Measurements from ENCODE around the gene C3.
"Not testable (repeated sequence)": the region's sequence is repeated elsewhere in the genome, so short reads cannot be mapped to it uniquely, and the experiment has no call there.

Gene C3

DNA sequence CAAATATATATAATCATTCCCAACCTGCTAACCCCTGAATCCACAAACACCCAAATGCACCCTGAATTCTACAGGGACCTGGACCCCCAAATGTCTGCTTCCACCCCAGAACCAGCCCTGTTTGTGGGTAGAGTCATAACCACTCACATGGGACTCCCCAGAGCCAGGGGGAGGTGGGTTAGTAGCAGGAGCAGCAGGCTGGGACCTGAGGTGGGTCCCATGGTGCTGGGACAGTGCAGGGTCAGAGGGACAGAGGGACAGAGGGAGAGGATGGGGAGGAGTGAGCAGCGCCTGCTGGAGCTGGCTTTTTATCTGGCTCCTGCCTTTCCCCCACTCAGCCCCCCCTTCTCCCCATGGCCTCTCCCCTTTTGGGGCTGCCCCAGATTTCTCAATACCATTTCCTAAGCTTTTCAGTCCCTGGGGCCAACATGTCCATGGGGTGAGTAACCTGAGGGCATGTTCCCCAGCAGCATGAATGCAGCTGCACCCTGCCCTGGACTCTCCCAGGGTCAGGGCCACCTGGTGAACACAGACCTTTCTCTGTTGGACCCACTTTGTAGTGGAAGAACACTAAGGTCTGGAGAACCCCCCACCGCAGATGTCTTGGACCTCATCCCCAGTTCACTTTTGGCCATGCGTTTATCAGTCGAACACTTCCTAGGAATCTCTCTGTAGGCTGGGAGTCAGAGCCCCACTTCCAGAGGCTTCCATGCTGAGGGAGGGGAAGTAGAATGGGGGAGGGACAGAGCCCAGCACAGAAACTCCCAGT is at the start of gene C3:
Gene C3 (minus strand): TSS at position 282 of the 769 bp plus-strand sequence. CDS start 61 bp downstream, at position 221.
- no peak for DNase-seq

GRCh38 chr19:6769006-6769619 is 48.7 kb upstream of the C3 start:
- no peak for DNase-seq

DNA sequence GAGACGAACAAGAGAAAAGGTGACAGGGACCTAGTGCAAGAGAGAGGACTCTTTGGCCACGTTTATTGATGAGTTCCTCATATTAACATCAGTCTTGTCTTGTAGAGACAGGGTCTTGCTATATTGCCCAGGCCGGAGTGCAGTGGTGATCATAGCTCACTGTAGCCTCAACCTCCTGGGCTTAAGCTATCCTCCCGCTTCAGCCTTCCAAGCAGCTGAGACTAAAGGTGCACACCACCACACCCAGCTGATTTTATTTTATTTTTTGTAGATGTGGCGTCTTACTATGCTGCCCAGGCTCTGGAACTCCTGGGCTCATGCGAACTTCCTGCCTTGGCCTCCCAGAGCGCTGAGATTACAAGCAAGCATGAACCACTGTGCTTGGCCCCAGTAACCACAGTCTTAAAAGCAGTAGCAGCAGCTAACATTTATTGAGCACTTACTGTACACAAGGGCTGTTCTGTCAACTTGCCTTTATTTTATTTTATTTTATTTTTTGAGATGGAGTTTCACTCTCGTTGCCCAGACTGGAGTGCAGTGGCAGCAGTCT is 47.9 kb upstream of the C3 start:
- no peak for DNase-seq

- DNase-seq = peak; percentile 93
These were observed 47.1 kb upstream of the C3 start, which contains the start of gene SH2D3A for GRCh38 chr19:6767357-6768235. Gene SH2D3A, minus strand, starts transcription at chr19:6767435. Its CDS starts 3,687 bp downstream, at chr19:6763748.

- DNase-seq = no peak
These were observed 46.6 kb upstream of the C3 start for GRCh38 chr19:6767081-6767356.

DNA sequence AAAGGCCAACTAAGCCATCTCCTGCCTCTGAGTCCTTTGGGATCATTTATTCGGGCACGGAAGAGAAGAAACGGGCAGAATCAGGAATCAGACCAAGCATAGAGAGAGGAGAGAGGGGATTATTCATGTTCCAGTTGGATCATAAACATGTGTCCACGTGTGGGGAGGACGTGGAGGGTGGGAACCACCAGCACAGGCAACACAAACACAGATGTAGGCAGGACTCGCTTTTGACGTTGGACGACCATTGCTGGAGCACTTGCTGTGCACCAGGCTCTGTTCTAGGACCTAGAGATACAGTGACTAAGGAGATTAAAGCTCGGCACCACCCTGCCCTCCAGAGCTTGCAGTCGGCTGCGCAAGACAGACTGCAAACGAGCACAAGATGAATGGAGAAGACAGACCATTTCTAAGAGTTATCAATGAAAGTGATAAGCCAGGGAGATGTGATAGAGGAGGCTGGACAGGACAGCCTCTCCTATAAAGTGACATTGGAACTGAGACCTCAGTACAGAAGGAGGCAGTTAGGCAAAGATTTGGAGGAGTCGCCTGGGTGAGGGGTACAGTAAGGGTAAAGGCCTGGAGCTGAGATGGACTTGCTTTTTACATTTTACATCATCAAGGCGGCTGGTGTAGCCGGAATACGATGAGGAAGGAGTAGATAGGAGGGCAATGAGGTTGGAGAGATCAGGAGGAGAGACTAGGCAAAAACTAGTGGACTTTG is 46.1 kb upstream of the C3 start:
- no peak for DNase-seq

GRCh38 chr19:6765738-6766356 is 45.4 kb upstream of the C3 start:
- no peak for DNase-seq

DNA sequence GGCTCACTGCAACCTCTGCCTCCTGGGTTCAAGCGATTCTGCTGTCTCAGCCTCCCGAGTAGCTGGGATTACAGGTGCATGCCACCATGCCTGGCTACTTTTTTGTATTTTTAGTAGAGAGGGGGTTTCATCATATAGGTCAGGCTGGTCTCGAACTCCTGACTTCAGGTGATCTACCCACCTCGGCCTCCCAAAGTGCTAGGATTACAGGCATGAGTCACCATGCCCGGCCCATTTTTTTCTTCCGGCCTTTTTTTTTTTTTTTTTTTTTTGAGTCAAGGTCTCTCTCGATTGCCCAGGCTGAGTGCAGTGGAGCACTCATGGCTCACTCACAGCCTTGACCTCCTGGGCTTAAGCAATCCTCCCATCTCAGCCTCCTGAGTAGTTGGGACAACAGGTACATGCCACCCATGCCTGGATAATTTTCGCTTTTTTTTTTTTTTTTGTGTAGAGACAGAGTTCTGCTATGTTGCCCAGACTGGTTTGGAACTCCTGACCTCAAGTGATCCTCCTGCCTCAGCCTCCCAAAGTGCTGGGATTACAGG is 41.9 kb upstream of the C3 start:
- not testable (repeated sequence) for DNase-seq

DNA sequence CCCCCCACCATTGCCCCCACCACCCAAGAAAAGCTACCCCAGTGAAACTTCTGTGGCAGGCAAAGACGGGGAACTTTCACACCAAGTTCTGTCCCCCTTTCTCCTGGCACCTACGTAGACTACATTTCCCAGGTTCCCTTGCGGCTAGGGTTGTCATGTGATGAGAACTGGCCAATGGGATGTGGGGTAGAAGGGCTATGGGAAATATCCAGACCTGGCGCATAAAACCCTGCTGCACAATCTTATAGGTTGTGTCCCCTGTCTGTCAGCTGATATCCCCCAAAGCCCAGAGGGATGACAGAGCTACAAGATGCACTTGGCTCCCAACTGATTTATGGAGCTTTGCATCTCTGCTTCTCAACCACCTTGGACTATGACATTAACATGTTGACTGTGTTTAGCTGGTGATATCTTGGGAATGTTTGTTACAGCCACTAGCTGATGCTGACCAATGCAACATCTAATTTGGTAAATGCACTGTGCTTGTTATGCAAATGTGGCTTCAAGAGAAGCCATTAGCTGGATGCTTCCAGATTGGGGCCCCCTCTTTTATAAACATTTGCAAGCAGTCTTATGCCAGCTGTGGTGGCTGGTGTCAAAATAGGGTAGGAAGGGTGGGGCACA is 40.7 kb upstream of the C3 start:
- DNase-seq = no peak

- DNase-seq = no peak
These were observed 40.2 kb upstream of the C3 start for GRCh38 chr19:6760606-6761005.

- DNase-seq = no peak
These were observed 34.4 kb upstream of the C3 start for GRCh38 chr19:6754653-6755463.

DNA sequence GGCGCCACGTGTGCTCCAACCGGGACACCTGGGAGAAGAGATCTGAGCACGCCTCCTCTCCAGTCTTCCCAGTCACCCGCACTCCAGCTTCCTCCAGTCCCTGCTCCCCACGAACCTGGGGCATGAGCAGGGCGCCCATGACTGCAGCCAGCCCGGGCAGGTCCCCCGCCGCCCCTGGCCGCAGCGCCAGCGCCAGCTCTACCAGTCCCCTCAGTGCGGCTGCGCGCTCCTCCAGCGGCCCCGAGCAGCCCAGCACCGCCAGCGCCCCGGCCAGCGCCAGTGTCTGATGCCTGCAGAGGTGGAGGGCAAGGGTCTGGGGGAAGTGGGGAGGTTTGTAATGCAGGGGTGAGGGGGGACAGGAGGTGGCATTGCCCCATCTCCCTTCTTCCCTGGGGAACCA is 33.7 kb upstream of the C3 start:
- DNase-seq = no peak

DNA sequence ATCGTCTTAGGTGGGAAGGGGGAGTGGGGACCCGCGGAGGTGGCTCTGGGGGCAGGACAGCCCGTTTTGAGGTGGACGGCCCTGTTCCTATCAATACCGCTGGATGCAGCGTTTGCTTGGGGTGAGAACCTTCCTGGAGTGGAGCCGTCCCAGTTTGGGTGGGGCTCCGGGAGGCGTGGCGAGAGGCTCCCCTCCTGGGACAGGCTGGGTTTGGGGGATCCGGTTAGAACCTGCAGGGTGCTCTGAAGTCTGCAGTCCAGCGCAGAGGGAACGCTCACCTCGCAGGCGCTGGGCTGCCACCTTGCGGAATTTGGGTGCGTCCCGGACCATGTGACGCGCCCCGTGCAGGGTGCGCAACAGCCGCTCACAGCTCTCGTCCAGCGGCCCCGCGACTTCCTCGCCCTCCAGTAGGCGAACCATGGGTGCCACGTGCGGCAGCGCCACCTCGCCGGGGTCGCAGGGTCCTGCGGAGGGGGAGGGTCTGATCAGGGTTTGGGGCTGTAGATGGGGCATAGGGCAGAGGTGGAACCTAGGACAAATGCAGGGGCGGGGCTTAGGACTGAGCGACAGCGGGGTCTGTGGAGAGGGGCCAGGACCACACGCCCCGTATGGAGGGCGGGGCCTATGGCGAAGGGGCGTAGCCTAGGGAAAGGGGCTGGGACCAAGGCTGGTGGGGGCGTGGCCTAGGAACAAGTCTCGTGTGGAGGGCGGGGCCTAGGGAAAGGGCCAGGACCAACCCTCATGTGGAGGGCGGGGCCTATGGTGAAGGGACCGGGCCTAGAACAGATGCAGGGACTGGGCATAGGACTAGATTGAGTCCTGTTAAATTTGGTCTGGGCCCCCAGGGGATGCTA is 33.0 kb upstream of the C3 start:
- DNase-seq = peak; percentile 84

- DNase-seq = no peak
These were observed 32.1 kb upstream of the C3 start for GRCh38 chr19:6752256-6753177.

DNA sequence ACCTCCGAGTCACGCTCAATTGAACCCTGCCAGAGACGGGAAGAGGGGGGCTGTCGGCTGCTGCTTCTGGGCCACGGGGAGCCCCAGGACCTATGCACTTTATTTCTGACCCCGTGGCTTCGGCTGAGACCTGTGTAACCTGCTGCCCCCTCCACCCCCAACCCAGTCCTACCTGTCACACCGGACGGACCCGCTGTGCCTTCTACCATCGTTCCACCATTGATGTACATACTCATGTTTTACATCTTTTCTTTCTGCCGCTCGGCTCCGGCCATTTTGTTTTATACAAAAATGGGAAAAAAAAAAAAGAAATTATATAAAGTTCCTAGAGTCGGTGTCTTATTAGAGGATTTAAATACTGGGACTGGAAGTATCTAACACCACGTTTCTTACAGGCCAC is 30.7 kb upstream of the C3 start:
- no peak for DNase-seq

GRCh38 chr19:6750062-6750461 is 29.6 kb upstream of the C3 start:
- no peak for DNase-seq

DNA sequence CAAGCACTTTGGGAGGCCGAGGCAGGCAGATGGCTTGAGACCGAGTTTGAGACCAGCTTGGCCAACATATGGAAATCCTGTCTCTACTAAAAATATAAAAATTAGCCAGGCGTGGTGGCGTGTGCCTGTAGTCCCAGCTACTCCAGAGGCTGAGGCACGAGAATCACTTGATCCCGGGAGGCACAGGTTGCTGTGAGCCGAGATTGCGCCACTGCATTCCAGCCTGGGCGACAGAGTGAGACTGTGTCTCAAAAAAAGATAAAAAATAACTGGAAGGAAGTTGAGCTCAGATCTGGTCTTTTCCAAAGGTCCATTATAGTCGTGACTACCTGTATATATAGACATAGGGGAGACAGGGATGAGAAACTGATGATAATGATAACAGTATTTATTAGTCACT is 28.1 kb upstream of the C3 start:
- DNase-seq = not testable (repeated sequence)

DNA sequence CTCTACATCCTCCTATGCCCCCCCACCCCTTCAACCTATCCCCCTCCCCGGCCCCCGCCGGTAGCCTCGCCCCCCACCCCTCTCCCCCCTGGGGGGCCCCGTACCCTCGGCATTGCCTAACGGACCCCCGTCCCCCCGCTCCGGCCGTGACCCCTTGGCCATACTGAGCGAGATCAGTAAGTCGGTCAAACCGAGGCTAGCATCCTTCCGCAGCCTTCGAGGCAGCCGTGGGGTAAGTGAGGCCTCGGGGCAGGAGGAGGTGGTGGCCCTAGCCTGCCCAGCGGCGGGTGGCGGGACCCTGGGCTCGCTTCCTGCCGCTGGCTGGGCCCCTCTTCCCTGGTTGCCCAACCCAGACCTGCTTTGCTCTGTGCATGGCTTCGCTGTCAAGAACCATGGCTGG is 25.5 kb upstream of the C3 start:
- DNase-seq = no peak
